ENCODE results near the gene VANGL2.

- TF ChIP-seq, protein P1, sequence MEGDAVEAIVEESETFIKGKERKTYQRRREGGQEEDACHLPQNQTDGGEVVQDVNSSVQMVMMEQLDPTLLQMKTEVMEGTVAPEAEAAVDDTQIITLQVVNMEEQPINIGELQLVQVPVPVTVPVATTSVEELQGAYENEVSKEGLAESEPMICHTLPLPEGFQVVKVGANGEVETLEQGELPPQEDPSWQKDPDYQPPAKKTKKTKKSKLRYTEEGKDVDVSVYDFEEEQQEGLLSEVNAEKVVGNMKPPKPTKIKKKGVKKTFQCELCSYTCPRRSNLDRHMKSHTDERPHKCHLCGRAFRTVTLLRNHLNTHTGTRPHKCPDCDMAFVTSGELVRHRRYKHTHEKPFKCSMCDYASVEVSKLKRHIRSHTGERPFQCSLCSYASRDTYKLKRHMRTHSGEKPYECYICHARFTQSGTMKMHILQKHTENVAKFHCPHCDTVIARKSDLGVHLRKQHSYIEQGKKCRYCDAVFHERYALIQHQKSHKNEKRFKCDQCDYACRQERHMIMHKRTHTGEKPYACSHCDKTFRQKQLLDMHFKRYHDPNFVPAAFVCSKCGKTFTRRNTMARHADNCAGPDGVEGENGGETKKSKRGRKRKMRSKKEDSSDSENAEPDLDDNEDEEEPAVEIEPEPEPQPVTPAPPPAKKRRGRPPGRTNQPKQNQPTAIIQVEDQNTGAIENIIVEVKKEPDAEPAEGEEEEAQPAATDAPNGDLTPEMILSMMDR (IDR thresholded peaks at IDR 0.05; ENCODE audit: low read length) = no peak
- no peak for TF ChIP-seq EZH2 (IDR thresholded peaks at IDR 0.05; ENCODE audit: borderline replicate concordance, low read length)
These were observed 11.1 kb downstream of the VANGL2 start for GRCh38 chr1:160411271-160412027.

All from OCI-LY1 (cell line).